ENCODE results near the gene FBL.

The FBL gene

GRCh38 chr19:39846678-39847486 lies 703 bp upstream of the FBL start:
- DNase-seq = peak; percentile 38
- in situ Hi-C loops (cut with MboI; ENCODE audit: low pct_unique_long_range_greater_than_20kb, low sequenced_read_pairs) = no loop called here

GRCh38 chr19:39845584-39845932 lies 621 bp downstream of the FBL start:
- peak; percentile 41 for DNase-seq
- in situ Hi-C loops (cut with MboI; ENCODE audit: low pct_unique_long_range_greater_than_20kb, low sequenced_read_pairs) = no loop called here

- peak; percentile 18 for DNase-seq
- in situ Hi-C loops (cut with MboI; ENCODE audit: low pct_unique_long_range_greater_than_20kb, low sequenced_read_pairs) = no loop called here
Observed at GRCh38 chr19:39845172-39845571, 1.0 kb downstream of the FBL start.

GRCh38 chr19:39843919-39844793 lies 2.0 kb downstream of the FBL start:
- in situ Hi-C loops (cut with MboI; ENCODE audit: low pct_unique_long_range_greater_than_20kb, low sequenced_read_pairs) = no loop called here
- DNase-seq = peak; percentile 57

- no peak for DNase-seq
- in situ Hi-C loops (cut with MboI; ENCODE audit: low pct_unique_long_range_greater_than_20kb, low sequenced_read_pairs) = no loop called here
Observed at GRCh38 chr19:39842693-39843435, 3.3 kb downstream of the FBL start.

GRCh38 chr19:39841041-39841440 lies 5.1 kb downstream of the FBL start:
- in situ Hi-C loops (cut with MboI; ENCODE audit: low pct_unique_long_range_greater_than_20kb, low sequenced_read_pairs) = no loop called here
- DNase-seq = no peak

- no peak for DNase-seq
- in situ Hi-C loops (cut with MboI; ENCODE audit: low pct_unique_long_range_greater_than_20kb, low sequenced_read_pairs) = no loop called here
Observed at GRCh38 chr19:39840492-39840891, 5.7 kb downstream of the FBL start.

GRCh38 chr19:39839678-39840327 lies 6.4 kb downstream of the FBL start:
- DNase-seq = no peak
- in situ Hi-C loops (cut with MboI; ENCODE audit: low pct_unique_long_range_greater_than_20kb, low sequenced_read_pairs) = no loop called here

GRCh38 chr19:39838569-39838968 lies 7.6 kb downstream of the FBL start:
- no peak for DNase-seq
- in situ Hi-C loops (cut with MboI; ENCODE audit: low pct_unique_long_range_greater_than_20kb, low sequenced_read_pairs) = no loop called here

GRCh38 chr19:39837978-39838377 lies 8.2 kb downstream of the FBL start:
- DNase-seq = no peak
- in situ Hi-C loops (cut with MboI; ENCODE audit: low pct_unique_long_range_greater_than_20kb, low sequenced_read_pairs) = no loop called here

- DNase-seq = no peak
- in situ Hi-C loops (cut with MboI; ENCODE audit: low pct_unique_long_range_greater_than_20kb, low sequenced_read_pairs) = no loop called here
Observed at GRCh38 chr19:39834287-39834841, 11.8 kb downstream of the FBL start.

- in situ Hi-C loops (cut with MboI; ENCODE audit: low pct_unique_long_range_greater_than_20kb, low sequenced_read_pairs) = no loop called here
- peak; percentile 37 for DNase-seq
Observed at GRCh38 chr19:39833464-39834286, 12.5 kb downstream of the FBL start, which contains the start of gene DYRK1B. DYRK1B (minus strand) TSS chr19:39834162; CDS start chr19:39831867, 2,295 bp downstream.

GRCh38 chr19:39833160-39833463 lies 13.1 kb downstream of the FBL start:
- in situ Hi-C loops (cut with MboI; ENCODE audit: low pct_unique_long_range_greater_than_20kb, low sequenced_read_pairs) = no loop called here
- DNase-seq = no peak

- no peak for DNase-seq
- in situ Hi-C loops (cut with MboI; ENCODE audit: low pct_unique_long_range_greater_than_20kb, low sequenced_read_pairs) = no loop called here
Observed at GRCh38 chr19:39832341-39833083, 13.7 kb downstream of the FBL start.

- in situ Hi-C loops (cut with MboI; ENCODE audit: low pct_unique_long_range_greater_than_20kb, low sequenced_read_pairs) = no loop called here
- DNase-seq = no peak
Observed at GRCh38 chr19:39831679-39832078, 14.5 kb downstream of the FBL start.

GRCh38 chr19:39830847-39831246 lies 15.3 kb downstream of the FBL start:
- in situ Hi-C loops (cut with MboI; ENCODE audit: low pct_unique_long_range_greater_than_20kb, low sequenced_read_pairs) = no loop called here
- no peak for DNase-seq

- in situ Hi-C loops (cut with MboI; ENCODE audit: low pct_unique_long_range_greater_than_20kb, low sequenced_read_pairs) = no loop called here
- no peak for DNase-seq
Observed at GRCh38 chr19:39830406-39830805, 15.8 kb downstream of the FBL start.
